Activated naive CD4-positive, alpha-beta T cell treated with Interleukin-2 at 50 U/mL for 16 hours (primary cell): ENCODE measurements around the gene ANKRD18A.
A peak's percentile ranks its signal among the peaks of the same experiment; 100 is the strongest.

Experiments used
- DNase-seq: peaks from one replicate; pipeline ENCODE4 v3.0.0-alpha.2; 2020

ANKRD18A gene

GRCh38 chr9:38620483-38621433 is at the start of gene ANKRD18A:
ANKRD18A (minus strand) TSS chr9:38620596; CDS start chr9:38620285, 311 bp downstream.
- DNase-seq: peak; percentile 74

- DNase-seq: no peak
Observed at GRCh38 chr9:38668791-38669466, 48.5 kb upstream of the ANKRD18A start.

GRCh38 chr9:38662763-38663593 is 42.6 kb upstream of the ANKRD18A start:
- no peak for DNase-seq

GRCh38 chr9:38659538-38659937 is 39.1 kb upstream of the ANKRD18A start:
- DNase-seq: no peak

- DNase-seq: no peak
Observed at GRCh38 chr9:38656896-38657295, 36.5 kb upstream of the ANKRD18A start.

GRCh38 chr9:38652486-38652885 is 32.1 kb upstream of the ANKRD18A start:
- no peak for DNase-seq

GRCh38 chr9:38652044-38652443 is 31.6 kb upstream of the ANKRD18A start:
- no peak for DNase-seq

GRCh38 chr9:38651400-38652042 is 31.1 kb upstream of the ANKRD18A start:
- no peak for DNase-seq

- DNase-seq: no peak
Observed at GRCh38 chr9:38650564-38650963, 30.2 kb upstream of the ANKRD18A start.

- DNase-seq: no peak
Observed at GRCh38 chr9:38649731-38650363, 29.5 kb upstream of the ANKRD18A start.

- no peak for DNase-seq
Observed at GRCh38 chr9:38644601-38645000, 24.2 kb upstream of the ANKRD18A start.

GRCh38 chr9:38643815-38644173 is 23.4 kb upstream of the ANKRD18A start:
- DNase-seq: no peak

- no peak for DNase-seq
Observed at GRCh38 chr9:38642951-38643814, 22.8 kb upstream of the ANKRD18A start.

GRCh38 chr9:38641985-38642864 is 21.8 kb upstream of the ANKRD18A start:
- no peak for DNase-seq

- DNase-seq: no peak
Observed at GRCh38 chr9:38641142-38641541, 20.7 kb upstream of the ANKRD18A start.

GRCh38 chr9:38639577-38639940 is 19.2 kb upstream of the ANKRD18A start:
- no peak for DNase-seq

- DNase-seq: no peak
Observed at GRCh38 chr9:38638881-38639576, 18.6 kb upstream of the ANKRD18A start.

GRCh38 chr9:38634315-38634714 is 13.9 kb upstream of the ANKRD18A start:
- no peak for DNase-seq

- no peak for DNase-seq
Observed at GRCh38 chr9:38629511-38629910, 9.1 kb upstream of the ANKRD18A start.

GRCh38 chr9:38626006-38626405 is 5.6 kb upstream of the ANKRD18A start:
- DNase-seq: no peak
